ENCODE results near the gene ZNF821. TPM values are rescaled to one million over a fixed set of nuclear protein-coding genes. Genes with fewer than 3 reads are reported as not detected.

ZNF821 gene
- total RNA-seq, 1 experiment from 2014 or later, result 6.4 TPM

DNA sequence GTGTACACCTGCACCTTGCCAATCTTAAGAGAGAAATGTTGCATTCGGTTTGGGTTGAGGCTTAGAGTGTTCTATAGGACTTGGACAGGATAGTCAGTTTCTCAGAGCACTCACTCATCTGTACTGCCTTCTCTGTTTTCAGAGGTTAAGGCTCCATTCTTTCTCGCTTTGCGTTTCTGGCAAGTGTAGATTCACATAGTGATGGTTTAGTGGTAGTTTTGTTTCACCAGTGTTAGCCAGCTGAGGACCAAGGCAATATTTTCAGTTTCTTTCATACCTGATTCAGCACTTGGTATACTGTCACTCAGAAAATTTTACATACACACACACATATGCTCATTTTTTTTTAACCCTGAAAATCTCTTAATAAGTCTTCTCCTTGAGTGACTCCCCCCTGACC lies 36.9 kb downstream of the ZNF821 start:
- intact Hi-C loops (cut with micrococcal nuclease; ENCODE audit: unreplicated experiment), result no loop called here
- H3K27me3 ChIP-seq (ENCODE audit: control insufficient read depth, insufficient read depth, low read length), result no peaks in the 10 kb centered on the region
- H3K9me3 ChIP-seq (ENCODE audit: control insufficient read depth, insufficient read depth, low read depth, low read length), result no peaks in the 10 kb centered on the region
- DNase-seq (ENCODE audit: low read depth, low spot score) (no peak), ATAC-seq (no peak)
- TF ChIP-seq POLR2AphosphoS5 (IDR thresholded peaks at IDR 0.05; ENCODE audit: low read depth, low read length) (no peak), TCF7L2 (IDR thresholded peaks at IDR 0.05; ENCODE audit: low read depth, low read length) (no peak), SIN3A (IDR thresholded peaks at IDR 0.05; ENCODE audit: borderline replicate concordance, insufficient read depth, low read depth, low read length) (no peak)
- TF ChIP-seq, protein P1, sequence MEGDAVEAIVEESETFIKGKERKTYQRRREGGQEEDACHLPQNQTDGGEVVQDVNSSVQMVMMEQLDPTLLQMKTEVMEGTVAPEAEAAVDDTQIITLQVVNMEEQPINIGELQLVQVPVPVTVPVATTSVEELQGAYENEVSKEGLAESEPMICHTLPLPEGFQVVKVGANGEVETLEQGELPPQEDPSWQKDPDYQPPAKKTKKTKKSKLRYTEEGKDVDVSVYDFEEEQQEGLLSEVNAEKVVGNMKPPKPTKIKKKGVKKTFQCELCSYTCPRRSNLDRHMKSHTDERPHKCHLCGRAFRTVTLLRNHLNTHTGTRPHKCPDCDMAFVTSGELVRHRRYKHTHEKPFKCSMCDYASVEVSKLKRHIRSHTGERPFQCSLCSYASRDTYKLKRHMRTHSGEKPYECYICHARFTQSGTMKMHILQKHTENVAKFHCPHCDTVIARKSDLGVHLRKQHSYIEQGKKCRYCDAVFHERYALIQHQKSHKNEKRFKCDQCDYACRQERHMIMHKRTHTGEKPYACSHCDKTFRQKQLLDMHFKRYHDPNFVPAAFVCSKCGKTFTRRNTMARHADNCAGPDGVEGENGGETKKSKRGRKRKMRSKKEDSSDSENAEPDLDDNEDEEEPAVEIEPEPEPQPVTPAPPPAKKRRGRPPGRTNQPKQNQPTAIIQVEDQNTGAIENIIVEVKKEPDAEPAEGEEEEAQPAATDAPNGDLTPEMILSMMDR (IDR thresholded peaks at IDR 0.05), result no peak
- TF ChIP-seq, protein P2, sequence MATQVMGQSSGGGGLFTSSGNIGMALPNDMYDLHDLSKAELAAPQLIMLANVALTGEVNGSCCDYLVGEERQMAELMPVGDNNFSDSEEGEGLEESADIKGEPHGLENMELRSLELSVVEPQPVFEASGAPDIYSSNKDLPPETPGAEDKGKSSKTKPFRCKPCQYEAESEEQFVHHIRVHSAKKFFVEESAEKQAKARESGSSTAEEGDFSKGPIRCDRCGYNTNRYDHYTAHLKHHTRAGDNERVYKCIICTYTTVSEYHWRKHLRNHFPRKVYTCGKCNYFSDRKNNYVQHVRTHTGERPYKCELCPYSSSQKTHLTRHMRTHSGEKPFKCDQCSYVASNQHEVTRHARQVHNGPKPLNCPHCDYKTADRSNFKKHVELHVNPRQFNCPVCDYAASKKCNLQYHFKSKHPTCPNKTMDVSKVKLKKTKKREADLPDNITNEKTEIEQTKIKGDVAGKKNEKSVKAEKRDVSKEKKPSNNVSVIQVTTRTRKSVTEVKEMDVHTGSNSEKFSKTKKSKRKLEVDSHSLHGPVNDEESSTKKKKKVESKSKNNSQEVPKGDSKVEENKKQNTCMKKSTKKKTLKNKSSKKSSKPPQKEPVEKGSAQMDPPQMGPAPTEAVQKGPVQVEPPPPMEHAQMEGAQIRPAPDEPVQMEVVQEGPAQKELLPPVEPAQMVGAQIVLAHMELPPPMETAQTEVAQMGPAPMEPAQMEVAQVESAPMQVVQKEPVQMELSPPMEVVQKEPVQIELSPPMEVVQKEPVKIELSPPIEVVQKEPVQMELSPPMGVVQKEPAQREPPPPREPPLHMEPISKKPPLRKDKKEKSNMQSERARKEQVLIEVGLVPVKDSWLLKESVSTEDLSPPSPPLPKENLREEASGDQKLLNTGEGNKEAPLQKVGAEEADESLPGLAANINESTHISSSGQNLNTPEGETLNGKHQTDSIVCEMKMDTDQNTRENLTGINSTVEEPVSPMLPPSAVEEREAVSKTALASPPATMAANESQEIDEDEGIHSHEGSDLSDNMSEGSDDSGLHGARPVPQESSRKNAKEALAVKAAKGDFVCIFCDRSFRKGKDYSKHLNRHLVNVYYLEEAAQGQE (IDR thresholded peaks at IDR 0.05; ENCODE audit: insufficient read depth in 1 of 2, low read depth in 2 of 2, low read length in 1 of 2), result no peak
- peak overlapping the region; percentile 91 for H3K4me3 ChIP-seq (ENCODE audit: low read depth in 2 of 2, low read length in 2 of 2)
- ChIA-PET CTCF (no interaction called here), POLR2A (interaction anchor here (0.6 kb wide), 1 partner anchor 39 kb away, joined by 3 read pairs; no protein-coding TSS in a partner anchor)
- H3K27ac ChIP-seq (ENCODE audit: low read length), result peak overlapping the region; percentile 79
- in situ Hi-C loops (cut with HindIII; ENCODE audit: low pct_unique_long_range_greater_than_20kb, low sequenced_read_pairs), result no loop called here
- no peaks in the 10 kb centered on the region; the same call in none of the 2 replicates for H3K4me1 ChIP-seq (ENCODE audit: control insufficient read depth, insufficient read depth, low read length)
- peaks cover 5% of the 10 kb centered on the region for H3K36me3 ChIP-seq (ENCODE audit: control insufficient read depth, insufficient read depth, low read length)
- BruUV-seq (replicated peaks), result no TSS peak

DNA sequence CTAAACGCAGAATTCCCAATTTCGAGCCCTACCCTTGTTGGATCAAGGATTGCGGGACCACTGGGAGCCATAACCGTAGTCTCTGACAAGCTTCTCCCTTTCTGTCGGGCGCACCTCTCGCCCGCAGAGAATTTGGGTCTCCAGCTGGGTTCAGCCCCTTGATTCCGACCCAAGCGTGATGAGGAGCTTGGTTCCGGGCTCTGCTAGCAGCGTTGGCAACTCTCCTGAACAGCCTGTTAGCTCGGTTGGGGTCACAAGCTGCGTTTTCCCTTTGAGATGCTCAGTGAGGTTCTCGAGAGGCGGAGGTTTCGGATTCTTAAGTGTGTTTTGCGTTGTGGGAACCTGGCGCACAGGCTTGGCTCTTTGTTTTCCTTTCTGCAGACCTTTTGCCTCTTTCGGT lies 37.6 kb downstream of the ZNF821 start:
- intact Hi-C loops (cut with micrococcal nuclease; ENCODE audit: unreplicated experiment) (no loop called here), in situ Hi-C loops (cut with HindIII; ENCODE audit: low pct_unique_long_range_greater_than_20kb, low sequenced_read_pairs) (no loop called here)
- ChIA-PET POLR2A (no interaction called here), CTCF (no interaction called here)
- no peak for ATAC-seq
- H3K4me3 ChIP-seq (ENCODE audit: low read depth in 2 of 2, low read length in 2 of 2), result peak overlapping the region; percentile 91
- H3K9me3 ChIP-seq (ENCODE audit: control insufficient read depth, insufficient read depth, low read depth, low read length), result no peaks in the 10 kb centered on the region
- TF ChIP-seq TCF7L2 (IDR thresholded peaks at IDR 0.05; ENCODE audit: low read depth, low read length) (no peak), POLR2AphosphoS5 (IDR thresholded peaks at IDR 0.05; ENCODE audit: low read depth, low read length) (no peak), SIN3A (IDR thresholded peaks at IDR 0.05; ENCODE audit: borderline replicate concordance, insufficient read depth, low read depth, low read length) (no peak)
- TF ChIP-seq, protein P2 (IDR thresholded peaks at IDR 0.05; ENCODE audit: insufficient read depth in 1 of 2, low read depth in 2 of 2, low read length in 1 of 2), result no peak
- TF ChIP-seq, protein P1 (IDR thresholded peaks at IDR 0.05), result no peak
- no peaks in the 10 kb centered on the region; the same call in none of the 2 replicates for H3K4me1 ChIP-seq (ENCODE audit: control insufficient read depth, insufficient read depth, low read length)
- BruUV-seq (replicated peaks), result no TSS peak
- H3K36me3 ChIP-seq (ENCODE audit: control insufficient read depth, insufficient read depth, low read length), result peaks cover 5% of the 10 kb centered on the region
- H3K27me3 ChIP-seq (ENCODE audit: control insufficient read depth, insufficient read depth, low read length), result no peaks in the 10 kb centered on the region
- no peak for DNase-seq (ENCODE audit: low read depth, low spot score)
- peak overlapping the region; percentile 79 for H3K27ac ChIP-seq (ENCODE audit: low read length)
